ENCODE results near the gene GPR156. TPM values are rescaled to one million over a fixed set of nuclear protein-coding genes. Genes with fewer than 3 reads are reported as not detected.
"Not testable (repeated sequence)": the region's sequence is repeated elsewhere in the genome, so short reads cannot be mapped to it uniquely, and the experiment has no call there.

GPR156 gene
- total RNA-seq, 4 donors from 2014 or later = 0.20 to 0.72 (median 0.41) TPM

DNA sequence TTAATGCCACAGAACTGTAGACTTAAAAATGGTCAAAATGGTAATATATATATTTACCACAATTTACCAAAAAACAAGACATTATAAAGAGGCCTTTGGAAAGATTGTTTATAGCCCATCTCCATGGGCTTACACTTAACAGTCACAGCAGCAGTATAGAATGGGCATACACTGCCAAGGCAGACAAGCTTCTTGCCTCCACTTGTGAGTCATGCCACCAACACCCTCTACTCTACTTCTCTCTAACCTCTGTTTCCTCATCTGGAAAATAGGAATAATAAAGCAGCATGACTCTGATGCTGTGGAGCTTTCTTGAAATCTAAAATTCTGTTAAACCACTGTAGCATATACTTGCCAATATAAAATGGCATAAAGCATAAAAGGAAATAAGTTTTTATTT lies 14.4 kb upstream of the GPR156 start:
- no peak for DNase-seq (ENCODE audit: low spot score in 2 of 2)
- H3K4me3 ChIP-seq (ENCODE audit: low read depth, poor library complexity, severe bottlenecking) = no peak overlapping the region
- intact Hi-C loops (cut with DNase I; ENCODE audit: low total_unique reads) = no loop called here
- TF ChIP-seq POLR2A (IDR thresholded peaks at IDR 0.05) (no peak), CTCF (IDR thresholded peaks at IDR 0.05) (no peak)

DNA sequence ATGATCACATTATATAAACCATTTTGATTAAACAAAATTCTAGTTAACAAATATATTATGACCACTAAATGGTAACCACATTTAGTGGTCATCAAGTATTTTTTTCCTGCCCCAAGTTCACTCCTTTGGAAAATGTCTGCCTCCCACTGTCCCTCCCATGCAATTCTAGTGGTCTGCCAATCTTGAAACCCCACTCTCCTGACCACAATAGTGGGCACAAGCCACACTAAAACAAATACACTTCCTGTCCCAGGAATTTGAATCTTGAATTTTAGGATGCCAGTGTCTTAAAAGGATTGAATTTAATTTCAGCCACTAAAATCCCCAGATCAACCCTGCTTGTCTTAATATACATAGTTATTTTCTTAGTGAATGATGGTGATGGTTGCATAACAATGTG lies 14.0 kb upstream of the GPR156 start:
- DNase-seq (ENCODE audit: low spot score in 2 of 2) = no peak
- H3K4me3 ChIP-seq (ENCODE audit: low read depth, poor library complexity, severe bottlenecking) = no peak overlapping the region
- TF ChIP-seq POLR2A (IDR thresholded peaks at IDR 0.05) = no peak
- TF ChIP-seq CTCF (IDR thresholded peaks at IDR 0.05) = no peak
- intact Hi-C loops (cut with DNase I; ENCODE audit: low total_unique reads) = no loop called here

GRCh38 chr3:120291552-120291951 lies 6.5 kb upstream of the GPR156 start:
- intact Hi-C loops (cut with DNase I; ENCODE audit: low total_unique reads); H3K4me3 ChIP-seq (ENCODE audit: low read depth, poor library complexity, severe bottlenecking); DNase-seq (ENCODE audit: low spot score in 2 of 2): not testable (repeated sequence)
- 53 to 76% methylated on average over 2 of the region's 2 CpGs for WGBS, 2 donors

- intact Hi-C loops (cut with DNase I; ENCODE audit: low total_unique reads) = no loop called here
- 86 to 94% methylated on average over 9 to 11 of the region's 16 CpGs for WGBS, 2 donors
- DNase-seq (ENCODE audit: low spot score in 2 of 2) = no peak
- H3K4me3 ChIP-seq (ENCODE audit: low read depth, poor library complexity, severe bottlenecking) = no peak overlapping the region
- no peak for TF ChIP-seq CTCF (IDR thresholded peaks at IDR 0.05)
- no peak for TF ChIP-seq POLR2A (IDR thresholded peaks at IDR 0.05)
Observed at GRCh38 chr3:120289636-120290035, 4.6 kb upstream of the GPR156 start.

DNA sequence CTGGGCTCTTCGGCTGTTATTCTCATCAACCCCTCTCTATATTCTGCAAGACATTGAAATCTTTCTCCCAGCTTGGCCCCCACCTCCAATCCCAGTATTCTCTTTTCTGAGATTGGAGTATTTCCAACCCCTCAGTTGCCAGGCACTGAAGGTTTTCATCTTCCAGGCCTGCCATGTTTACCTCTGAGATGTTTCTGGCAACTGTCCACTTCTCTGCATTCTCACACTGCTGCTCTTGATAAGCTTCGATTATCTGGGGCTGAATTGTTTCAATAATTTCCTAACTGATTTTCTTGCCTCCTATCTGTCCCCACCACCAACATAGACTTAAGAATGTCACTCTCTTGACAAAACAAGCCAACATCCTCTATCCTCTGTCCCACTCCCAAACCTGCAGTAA lies 1.4 kb upstream of the GPR156 start:
- 78 to 79% methylated on average over 2 of the region's 2 CpGs for WGBS, 2 donors
- H3K4me3 ChIP-seq (ENCODE audit: low read depth, poor library complexity, severe bottlenecking) = no peak overlapping the region
- intact Hi-C loops (cut with DNase I; ENCODE audit: low total_unique reads) = no loop called here
- TF ChIP-seq CTCF (IDR thresholded peaks at IDR 0.05) = no peak
- TF ChIP-seq POLR2A (IDR thresholded peaks at IDR 0.05) = no peak
- no peak for DNase-seq (ENCODE audit: low spot score in 2 of 2)

- DNase-seq (ENCODE audit: low spot score in 2 of 2) = no peak
- TF ChIP-seq CTCF (IDR thresholded peaks at IDR 0.05) (no peak), POLR2A (IDR thresholded peaks at IDR 0.05) (no peak)
- H3K4me3 ChIP-seq (ENCODE audit: low read depth, poor library complexity, severe bottlenecking) = no peak overlapping the region
- intact Hi-C loops (cut with DNase I; ENCODE audit: low total_unique reads) = no loop called here
- WGBS, 2 donors = 24 to 33% methylated on average over 15 of the region's 15 CpGs
Observed at GRCh38 chr3:120285508-120285841, 453 bp upstream of the GPR156 start.

Data from lower leg skin (tissue), 4 donors.